HG03196 (cell line): ENCODE measurements around the gene MS4A6A.
"Not testable (repeated sequence)": the region's sequence is repeated elsewhere in the genome, so short reads cannot be mapped to it uniquely, and the experiment has no call there.

Source experiments
- ATAC-seq: cut with Tn5 transposase; IDR thresholded peaks from one replicate; pipeline ENCODE4 v1.9.1; 2021; ENCODE audit not compliant: unreplicated experiment

The MS4A6A gene

GRCh38 chr11:60130496-60130895, 52.4 kb downstream of the MS4A6A start:
- no peak for ATAC-seq

GRCh38 chr11:60129853-60130252, 53.0 kb downstream of the MS4A6A start:
- ATAC-seq: no peak

GRCh38 chr11:60128866-60129265, 54.0 kb downstream of the MS4A6A start:
- ATAC-seq: not testable (repeated sequence)

- ATAC-seq: no peak
These were observed 54.5 kb downstream of the MS4A6A start for GRCh38 chr11:60128376-60128775.

- ATAC-seq: no peak
These were observed 55.5 kb downstream of the MS4A6A start for GRCh38 chr11:60127311-60127811.

- no peak for ATAC-seq
These were observed 56.8 kb downstream of the MS4A6A start for GRCh38 chr11:60125956-60126585.

- no peak for ATAC-seq
These were observed 58.0 kb downstream of the MS4A6A start for GRCh38 chr11:60124802-60125432.
